Right atrium auricular region (tissue), 2 donors: ENCODE results near the gene ABCC6. TPM values are rescaled to one million over a fixed set of nuclear protein-coding genes. Genes with fewer than 3 reads are reported as not detected.
"Not testable (repeated sequence)": the region's sequence is repeated elsewhere in the genome, so short reads cannot be mapped to it uniquely, and the experiment has no call there.

Experiments
- DNase-seq: peaks from one replicate; pipeline ENCODE4 v3.0.0-alpha.2; 2019; ENCODE audit warnings: low spot score
- H3K27ac ChIP-seq, 2 donors: fragments of 200-600 bp; sonication (generic); 1 replicate in 1 of 2; 2 replicates in 1 of 2; pipeline ENCODE4 v1.5.1; 2016 to 2019
- H3K27me3 ChIP-seq, 2 donors: fragments of 200-600 bp; sonication (generic); one replicate each; pipeline versions ENCODE4 v1.5.1 to v1.6.0; 2017 to 2019
- H3K36me3 ChIP-seq: fragments of 200-600 bp; sonication (generic); one replicate; pipeline ENCODE4 v1.5.1; 2016
- H3K4me1 ChIP-seq, 2 donors: fragments of 200-600 bp; sonication (generic); one replicate each; pipeline versions ENCODE4 v1.5.1 to v1.6.0; 2017 to 2019
- H3K4me3 ChIP-seq, 2 donors: fragments of 200-600 bp; sonication (generic); 1 replicate in 1 of 2; 2 replicates in 1 of 2; pipeline ENCODE4 v1.5.1; 2017 to 2019; ENCODE audit warnings: mild to moderate bottlenecking in 1 of 2, moderate library complexity in 1 of 2
- H3K9me3 ChIP-seq, 2 donors: fragments of 200-600 bp; sonication (generic); one replicate each; pipeline ENCODE4 v1.5.1; 2019
- CTCF ChIP-seq, 2 donors: fragments of 200-600 bp; sonication (generic); IDR thresholded peaks; one replicate each; pipeline ENCODE4 v1.5.1; 2019; ENCODE audit warnings: antibody characterized with exemption in 2 of 2
- total RNA-seq, 2 donors: library from RNA; depleted of rRNA; stranded (reverse); fragments of >200 nt; gene quantifications; one replicate each; pipeline ENCODE4 v1.1.0, GENCODE V29; 2016

The ABCC6 gene
- total RNA-seq, 2 donors from 2014 or later: 0.52 to 1.8 TPM

DNA sequence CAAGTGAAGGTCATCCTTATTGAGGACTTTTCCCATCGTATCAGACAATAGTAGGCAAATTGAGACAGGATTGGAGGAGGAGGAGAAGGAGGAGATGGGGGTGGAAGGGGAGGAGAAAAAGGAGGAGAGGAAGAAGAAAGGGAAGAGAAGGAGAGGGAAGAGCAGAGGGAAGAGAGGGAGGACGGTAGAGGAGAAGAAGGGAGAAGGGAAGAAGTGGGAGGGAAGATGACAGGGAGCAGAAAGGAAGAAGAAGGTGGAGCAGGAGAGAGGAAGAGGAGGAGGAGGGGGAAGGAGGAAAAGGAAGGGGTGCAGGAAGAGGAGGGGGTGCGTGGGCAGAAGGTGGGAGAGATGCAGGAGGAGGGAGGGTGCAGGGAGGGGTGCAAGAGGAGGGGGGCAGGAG lies 26.0 kb downstream of the ABCC6 start:
- Histone ChIP-seq H3K27ac (no peak overlapping the region), H3K4me3 (no peak overlapping the region), H3K4me1 (no peaks in the 10 kb centered on the region), H3K27me3 (no peaks in the 10 kb centered on the region), H3K36me3 (no peaks in the 10 kb centered on the region), H3K9me3 (no peaks in the 10 kb centered on the region)
- TF ChIP-seq CTCF (IDR thresholded peaks at IDR 0.05): no peak
- no peak for DNase-seq

DNA sequence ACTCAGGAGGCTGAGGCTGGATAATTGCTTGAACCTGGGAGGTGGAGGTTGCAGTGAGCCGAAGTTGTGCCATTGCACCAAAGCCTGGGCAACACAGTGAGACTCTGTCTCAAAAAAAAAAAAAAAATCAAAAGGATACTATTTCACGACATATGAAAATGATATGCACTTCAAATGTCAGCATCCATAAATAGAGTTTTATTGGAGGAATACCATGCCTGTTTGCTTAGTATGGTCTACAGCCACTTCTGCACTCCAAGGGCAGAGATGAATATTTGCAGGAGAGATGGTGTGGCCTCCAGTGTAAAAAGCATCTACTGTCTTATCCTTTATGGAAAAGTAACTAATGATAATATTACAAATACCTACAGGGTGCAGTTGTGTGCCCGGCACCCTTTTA lies 27.2 kb downstream of the ABCC6 start:
- DNase-seq: no peak
- Histone ChIP-seq H3K4me1 (no peaks in the 10 kb centered on the region), H3K36me3 (no peaks in the 10 kb centered on the region), H3K27ac (no peak overlapping the region), H3K4me3 (no peak overlapping the region), H3K27me3 (no peaks in the 10 kb centered on the region), H3K9me3 (no peaks in the 10 kb centered on the region)
- TF ChIP-seq CTCF (IDR thresholded peaks at IDR 0.05): no peak

- no peak for TF ChIP-seq CTCF (IDR thresholded peaks at IDR 0.05)
- Histone ChIP-seq H3K27me3 (no peaks in the 10 kb centered on the region), H3K4me3 (no peak overlapping the region), H3K9me3 (no peaks in the 10 kb centered on the region), H3K36me3 (no peaks in the 10 kb centered on the region), H3K4me1 (no peaks in the 10 kb centered on the region), H3K27ac (no peak overlapping the region)
- DNase-seq: no peak
These were observed 31.7 kb downstream of the ABCC6 start for GRCh38 chr16:16191493-16192167.

GRCh38 chr16:16190966-16191365 lies 32.3 kb downstream of the ABCC6 start:
- H3K27me3 ChIP-seq, H3K9me3 ChIP-seq, DNase-seq, H3K4me3 ChIP-seq, H3K36me3 ChIP-seq, H3K4me1 ChIP-seq, H3K27ac ChIP-seq: not testable (repeated sequence)

GRCh38 chr16:16190546-16190945 lies 32.7 kb downstream of the ABCC6 start:
- H3K4me1 ChIP-seq: no peaks in the 10 kb centered on the region
- DNase-seq: no peak
- no peak overlapping the region for H3K4me3 ChIP-seq
- no peaks in the 10 kb centered on the region for H3K27me3 ChIP-seq
- no peaks in the 10 kb centered on the region for H3K9me3 ChIP-seq
- no peaks in the 10 kb centered on the region for H3K36me3 ChIP-seq
- TF ChIP-seq CTCF (IDR thresholded peaks at IDR 0.05): no peak
- H3K27ac ChIP-seq: no peak overlapping the region

DNA sequence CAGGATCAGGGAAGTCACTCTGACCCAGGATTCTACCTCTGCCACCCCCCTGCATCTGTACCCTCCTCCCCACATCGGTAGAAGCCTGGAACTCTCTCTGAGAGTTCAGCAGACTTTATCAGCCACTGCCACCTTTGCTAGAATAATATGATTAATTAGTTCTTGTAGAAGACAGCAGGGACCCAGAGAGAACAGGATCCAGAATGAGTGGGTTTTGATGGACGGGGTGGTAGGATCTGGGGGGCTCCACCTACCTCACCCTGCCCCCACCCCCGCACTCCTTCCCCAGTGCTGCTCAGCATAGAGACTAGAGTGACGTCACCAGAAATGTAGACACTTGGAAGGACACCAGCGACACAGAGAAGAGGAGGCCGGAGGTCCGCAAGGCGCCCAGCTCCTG lies 33.5 kb downstream of the ABCC6 start:
- no peak overlapping the region for H3K27ac ChIP-seq

More for the DNA sequence above, 33.5 kb downstream of the ABCC6 start:
- no peak for TF ChIP-seq CTCF (IDR thresholded peaks at IDR 0.05)
- no peaks in the 10 kb centered on the region for H3K4me1 ChIP-seq
- no peaks in the 10 kb centered on the region for H3K9me3 ChIP-seq
- H3K4me3 ChIP-seq: no peak overlapping the region
- no peak for DNase-seq
- no peaks in the 10 kb centered on the region for H3K36me3 ChIP-seq
- H3K27me3 ChIP-seq: no peaks in the 10 kb centered on the region
